Astrocyte (in vitro differentiated cells and primary cell): ENCODE results near the gene FNDC5. TPM values are rescaled to one million over a fixed set of nuclear protein-coding genes. Genes with fewer than 3 reads are reported as not detected.

Experiments used
- DNase-seq: peaks from one replicate; pipeline ENCODE4 v3.0.0-alpha.2; 2010; ENCODE audit warnings: low read depth
- FAIRE-seq: peaks from 2 replicates; lab custom pipeline; 2011; peaks lifted over from hg19 to GRCh38; lab: Jason Lieb, UNC
- H2AFZ ChIP-seq: 2 replicates; pipeline ENCODE4 v1.6.0; 2012; ENCODE audit warnings: low read depth, low read length, inconsistent platforms
- H3K27ac ChIP-seq: 2 replicates; pipeline ENCODE4 v1.5.1; 2011; ENCODE audit warnings: low read depth, low read length, inconsistent platforms
- H3K27me3 ChIP-seq: 2 replicates; pipeline ENCODE4 v1.6.0; 2011; ENCODE audit warnings: low read length, inconsistent platforms; ENCODE audit not compliant: insufficient read depth
- H3K36me3 ChIP-seq: 2 replicates; pipeline ENCODE4 v1.5.1; 2011; ENCODE audit warnings: low read length, inconsistent platforms; ENCODE audit not compliant: insufficient read depth
- H3K4me1 ChIP-seq: 2 replicates; pipeline ENCODE4 v1.5.1; 2011; ENCODE audit warnings: low read length, inconsistent platforms; ENCODE audit not compliant: insufficient read depth
- H3K4me2 ChIP-seq: 2 replicates; pipeline ENCODE4 v1.6.0; 2012; ENCODE audit warnings: low read length, inconsistent platforms
- H3K4me3 ChIP-seq: 2 replicates; pipeline ENCODE4 v1.5.1; 2011; ENCODE audit warnings: low read depth, mild to moderate bottlenecking, low read length, inconsistent platforms; ENCODE audit not compliant: insufficient read depth
- H3K79me2 ChIP-seq: 2 replicates; pipeline ENCODE4 v1.6.0; 2012; ENCODE audit warnings: mild to moderate bottlenecking, low read length, inconsistent platforms; ENCODE audit not compliant: insufficient read depth
- H3K9ac ChIP-seq: 2 replicates; pipeline ENCODE4 v1.6.0; 2012; ENCODE audit warnings: mild to moderate bottlenecking, low read length, inconsistent platforms
- H3K9me3 ChIP-seq: 2 replicates; pipeline ENCODE4 v1.5.1; 2012; ENCODE audit warnings: low read depth, mild to moderate bottlenecking, low read length, inconsistent platforms; ENCODE audit not compliant: insufficient read depth
- H4K20me1 ChIP-seq: 2 replicates; pipeline ENCODE4 v1.6.0; 2012; ENCODE audit warnings: low read length, inconsistent platforms; ENCODE audit not compliant: insufficient read depth
- H3K27ac Mint-ChIP-seq: one replicate; pipeline ENCODE4 v1.8.0; 2021; ENCODE audit warnings: mild to moderate bottlenecking, mixed read lengths; ENCODE audit not compliant: unreplicated experiment
- H3K27me3 Mint-ChIP-seq: one replicate; pipeline ENCODE4 v1.8.0; 2021; ENCODE audit warnings: low read depth, mixed read lengths; ENCODE audit not compliant: unreplicated experiment
- H3K36me3 Mint-ChIP-seq: one replicate; pipeline ENCODE4 v1.8.0; 2021; ENCODE audit warnings: low read depth, mixed read lengths; ENCODE audit not compliant: unreplicated experiment
- H3K4me1 Mint-ChIP-seq: one replicate; pipeline ENCODE4 v1.8.0; 2021; ENCODE audit warnings: low read depth, mixed read lengths; ENCODE audit not compliant: unreplicated experiment
- H3K4me3 Mint-ChIP-seq: one replicate; pipeline ENCODE4 v1.8.0; 2021; ENCODE audit warnings: mild to moderate bottlenecking, moderate library complexity, mixed read lengths; ENCODE audit not compliant: unreplicated experiment
- H3K9me3 Mint-ChIP-seq: one replicate; pipeline ENCODE4 v1.8.0; 2021; ENCODE audit warnings: mild to moderate bottlenecking, mixed read lengths; ENCODE audit not compliant: unreplicated experiment
- EZH2 ChIP-seq: IDR thresholded peaks from 2 replicates; pipeline ENCODE4 v1.6.1; 2012; ENCODE audit warnings: mild to moderate bottlenecking, low read length, inconsistent platforms; ENCODE audit not compliant: insufficient read depth
- total RNA-seq: library from RNA; stranded (reverse); gene quantifications from 2 replicates; pipeline ENCODE4 v1.2.1, GENCODE V29; 2021
- TF ChIP-seq, protein P1 (sequence below): IDR thresholded peaks from 2 replicates; pipeline ENCODE4 v1.5.1; 2011; ENCODE audit warnings: low read depth, mild to moderate bottlenecking, inconsistent platforms, low read length, moderate library complexity; ENCODE audit not compliant: insufficient read depth

The FNDC5 gene
- total RNA-seq, 1 donor from 2014 or later, result 0.39 TPM

GRCh38 chr1:32848354-32849063, 22.2 kb downstream of the FNDC5 start:
- Mint-ChIP-seq H3K27ac (no peak overlapping the region), H3K4me3 (no peak overlapping the region), H3K9me3 (no peaks in the 10 kb centered on the region), H3K36me3 (peaks cover 5% of the 10 kb centered on the region), H3K4me1 (no peaks in the 10 kb centered on the region), H3K27me3 (no peaks in the 10 kb centered on the region)
- no peaks in the 10 kb centered on the region for H4K20me1 ChIP-seq
- H3K9me3 ChIP-seq, result no peaks in the 10 kb centered on the region
- H3K4me3 ChIP-seq, result no peak overlapping the region
- DNase-seq, result no peak
- no peaks in the 10 kb centered on the region for H3K4me1 ChIP-seq
- no peak overlapping the region for H3K4me2 ChIP-seq
- no peak for FAIRE-seq
- no peak for TF ChIP-seq EZH2
- TF ChIP-seq, protein P1, sequence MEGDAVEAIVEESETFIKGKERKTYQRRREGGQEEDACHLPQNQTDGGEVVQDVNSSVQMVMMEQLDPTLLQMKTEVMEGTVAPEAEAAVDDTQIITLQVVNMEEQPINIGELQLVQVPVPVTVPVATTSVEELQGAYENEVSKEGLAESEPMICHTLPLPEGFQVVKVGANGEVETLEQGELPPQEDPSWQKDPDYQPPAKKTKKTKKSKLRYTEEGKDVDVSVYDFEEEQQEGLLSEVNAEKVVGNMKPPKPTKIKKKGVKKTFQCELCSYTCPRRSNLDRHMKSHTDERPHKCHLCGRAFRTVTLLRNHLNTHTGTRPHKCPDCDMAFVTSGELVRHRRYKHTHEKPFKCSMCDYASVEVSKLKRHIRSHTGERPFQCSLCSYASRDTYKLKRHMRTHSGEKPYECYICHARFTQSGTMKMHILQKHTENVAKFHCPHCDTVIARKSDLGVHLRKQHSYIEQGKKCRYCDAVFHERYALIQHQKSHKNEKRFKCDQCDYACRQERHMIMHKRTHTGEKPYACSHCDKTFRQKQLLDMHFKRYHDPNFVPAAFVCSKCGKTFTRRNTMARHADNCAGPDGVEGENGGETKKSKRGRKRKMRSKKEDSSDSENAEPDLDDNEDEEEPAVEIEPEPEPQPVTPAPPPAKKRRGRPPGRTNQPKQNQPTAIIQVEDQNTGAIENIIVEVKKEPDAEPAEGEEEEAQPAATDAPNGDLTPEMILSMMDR, result no peak
- H2AFZ ChIP-seq, result no peak overlapping the region
- no peaks in the 10 kb centered on the region for H3K79me2 ChIP-seq
- no peaks in the 10 kb centered on the region for H3K27me3 ChIP-seq
- H3K9ac ChIP-seq, result no peak overlapping the region
- peaks cover 12% of the 10 kb centered on the region for H3K36me3 ChIP-seq
- H3K27ac ChIP-seq, result no peak overlapping the region

DNA sequence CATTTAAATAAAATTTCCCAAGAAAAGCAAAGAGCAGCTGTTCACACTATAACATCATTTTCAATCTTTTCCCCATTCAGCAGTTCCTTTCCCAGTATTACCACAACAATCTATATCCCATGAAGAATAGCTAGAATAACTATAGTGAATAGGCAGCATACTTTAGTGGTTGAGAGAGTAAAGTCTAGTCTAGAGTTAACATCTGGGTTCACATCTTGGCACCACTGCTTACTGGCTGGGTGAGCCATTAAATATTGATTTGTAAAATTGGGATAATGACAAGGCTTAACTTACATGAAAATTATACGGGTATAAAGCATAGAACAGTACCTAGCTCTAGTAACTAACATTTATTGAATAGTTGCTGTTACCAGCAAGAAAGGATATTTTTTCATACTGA, 38.8 kb downstream of the FNDC5 start:
- no peak for DNase-seq
- Mint-ChIP-seq H3K4me3 (no peak overlapping the region), H3K27ac (no peak overlapping the region)

More for the DNA sequence above, 38.8 kb downstream of the FNDC5 start:
- Histone ChIP-seq H3K27me3 (no peaks in the 10 kb centered on the region), H2AFZ (no peak overlapping the region), H3K36me3 (peaks cover 41% of the 10 kb centered on the region), H3K4me1 (no peaks in the 10 kb centered on the region), H4K20me1 (no peaks in the 10 kb centered on the region), H3K4me3 (no peak overlapping the region), H3K79me2 (no peaks in the 10 kb centered on the region), H3K9ac (no peak overlapping the region), H3K9me3 (no peaks in the 10 kb centered on the region), H3K27ac (no peak overlapping the region), H3K4me2 (no peak overlapping the region)
- FAIRE-seq, result no peak
- Mint-ChIP-seq H3K27me3 (no peaks in the 10 kb centered on the region), H3K36me3 (peaks cover 6% of the 10 kb centered on the region), H3K4me1 (no peaks in the 10 kb centered on the region), H3K9me3 (no peaks in the 10 kb centered on the region)
- no peak for TF ChIP-seq EZH2
- TF ChIP-seq, protein P1, result no peak
